Stimulated activated naive CD4-positive, alpha-beta T cell (primary cell): ENCODE measurements around the gene TBX18.

Source experiments
- DNase-seq, 6 experiments: peaks; one replicate each; lab custom pipeline; 2025; lab: John Stamatoyannopoulos, UW

Gene TBX18

DNA sequence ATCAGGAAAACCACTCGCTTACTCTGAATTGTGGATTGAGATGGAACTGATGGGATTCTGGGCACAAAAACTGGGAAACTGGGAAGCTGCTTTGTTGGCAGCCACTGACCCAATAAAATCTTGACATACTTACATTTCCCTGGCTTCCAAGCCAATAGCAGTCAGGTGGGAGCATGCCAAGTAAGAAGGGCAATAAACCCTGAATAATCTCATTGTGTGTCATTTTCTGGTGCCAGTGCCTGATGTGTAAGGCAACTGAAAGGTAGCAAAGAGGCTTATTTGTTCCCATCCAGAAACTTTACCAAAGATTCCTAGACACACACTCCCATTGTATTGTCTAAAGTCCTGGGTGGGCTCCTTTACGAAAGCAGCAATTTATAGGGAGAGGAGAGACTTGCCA is 93.2 kb downstream of the TBX18 start:
- DNase-seq, result no peak

DNA sequence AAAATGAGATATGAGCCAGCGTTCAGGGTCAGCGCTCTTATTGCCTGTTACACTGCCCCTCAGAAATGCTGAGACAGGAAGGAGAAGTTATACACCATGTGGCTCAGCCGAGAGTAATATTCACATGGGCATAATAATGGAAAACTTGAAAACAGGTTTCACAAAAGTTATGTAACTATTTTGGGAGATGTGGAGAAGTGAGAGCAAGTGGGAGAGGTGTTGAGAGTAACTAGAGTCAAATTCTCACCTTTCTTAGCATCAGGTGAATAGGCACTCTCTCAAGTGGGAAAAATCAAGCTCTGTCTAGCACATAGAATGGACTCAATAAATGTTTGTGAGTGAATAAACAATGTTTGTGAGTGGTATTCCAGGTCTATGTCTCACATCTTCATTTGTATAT is 94.5 kb downstream of the TBX18 start:
- no peak for DNase-seq

DNA sequence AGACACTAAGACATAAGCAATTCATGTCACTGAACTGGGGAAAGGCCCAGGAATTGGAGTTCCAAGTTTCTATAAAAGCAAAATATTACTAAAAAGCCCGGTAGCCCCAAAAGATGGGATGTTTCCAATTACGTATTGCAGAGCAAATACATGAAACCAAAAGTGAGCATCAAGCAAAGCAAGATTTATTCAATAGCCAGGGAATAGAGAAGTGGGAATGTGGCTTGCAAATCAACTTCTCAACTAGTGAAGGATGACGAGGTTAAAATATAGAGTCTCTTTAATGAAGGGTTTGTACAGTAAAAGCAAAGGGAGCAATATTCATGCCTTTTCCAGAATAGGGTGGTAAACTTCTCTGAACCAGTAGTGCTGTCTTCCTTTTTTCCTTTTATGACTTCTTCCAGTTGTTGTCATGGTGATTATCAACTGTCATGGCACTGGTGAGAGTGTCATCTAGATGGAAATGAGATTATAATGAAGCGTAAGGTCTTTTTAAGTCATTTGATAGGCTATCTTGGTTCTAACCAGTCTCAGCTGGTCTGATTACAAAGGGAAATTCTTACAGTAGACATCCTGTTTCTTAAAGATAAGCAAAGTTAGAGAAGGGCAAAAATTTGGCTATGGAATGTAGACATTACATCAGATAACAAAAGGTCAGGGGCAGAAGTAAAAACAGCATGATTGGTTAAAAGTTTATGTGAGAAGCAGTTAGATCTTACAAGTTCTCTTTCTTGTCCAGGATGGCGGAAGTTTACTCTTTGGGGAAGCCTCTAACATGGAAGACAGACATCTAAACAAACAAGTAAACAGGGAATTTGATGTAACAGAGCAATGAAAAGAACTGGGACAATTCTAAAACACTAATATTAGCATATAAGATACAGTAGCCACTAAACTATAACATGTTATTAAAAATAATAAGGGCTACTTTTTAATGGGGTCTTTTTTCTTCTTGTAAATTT is 96.9 kb downstream of the TBX18 start:
- DNase-seq, result no peak

DNA sequence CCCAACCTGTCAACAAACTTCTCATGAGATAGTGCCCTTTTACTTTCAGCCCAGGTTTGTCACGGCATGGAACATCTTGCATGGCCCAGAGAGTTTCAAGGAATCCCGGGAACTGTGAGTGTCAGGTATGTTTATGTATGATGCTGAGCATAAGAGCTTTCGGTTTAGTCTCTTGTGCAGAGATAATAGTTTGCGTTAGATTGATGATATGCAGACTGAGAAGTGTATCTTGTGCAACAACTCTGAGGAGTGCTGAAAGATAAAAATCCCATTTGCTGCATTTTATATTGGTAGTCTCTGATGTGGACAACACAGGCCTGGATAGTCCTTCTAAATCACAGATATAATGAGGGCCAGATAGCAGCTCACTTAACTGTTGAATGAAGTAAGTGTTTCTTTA is 99.0 kb downstream of the TBX18 start:
- DNase-seq, result no peak

DNA sequence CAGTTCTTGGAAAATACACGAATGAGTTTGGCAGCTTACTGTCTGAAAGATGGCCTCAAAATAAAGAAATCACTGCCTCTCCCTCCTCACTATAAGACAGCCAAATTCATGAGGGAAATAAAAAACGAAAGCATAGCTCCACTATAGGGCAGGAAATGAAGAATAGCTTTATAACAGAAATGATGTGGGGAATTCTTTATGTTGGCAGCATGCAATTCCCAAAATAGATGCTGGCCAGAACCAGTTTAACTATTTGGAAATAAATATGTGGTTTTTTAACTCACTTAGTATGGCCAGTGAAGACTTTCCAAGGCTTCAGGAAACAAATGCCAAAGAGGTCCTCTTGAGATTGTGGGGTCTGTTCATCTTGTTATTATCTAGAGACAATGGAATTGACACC is 100.5 kb downstream of the TBX18 start:
- no peak for DNase-seq

DNA sequence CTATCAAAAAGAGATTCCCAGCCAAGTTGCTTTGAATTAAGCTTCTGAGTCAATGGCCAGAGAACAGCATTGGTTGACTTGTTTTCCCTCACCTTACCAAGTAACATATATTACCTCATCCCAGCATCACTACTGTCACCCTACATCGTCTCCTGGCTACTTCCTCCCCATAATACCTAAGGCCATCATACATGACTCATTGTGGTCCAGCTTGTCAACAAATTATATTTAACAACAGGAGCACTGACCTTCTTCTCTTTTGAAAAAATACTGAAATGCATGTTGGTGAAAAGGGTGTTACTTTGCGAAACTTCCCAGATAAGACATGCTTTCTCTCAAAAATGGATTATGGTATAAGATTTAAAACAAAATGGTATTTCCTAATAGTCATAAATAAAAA is 106.9 kb downstream of the TBX18 start:
- DNase-seq, result no peak

DNA sequence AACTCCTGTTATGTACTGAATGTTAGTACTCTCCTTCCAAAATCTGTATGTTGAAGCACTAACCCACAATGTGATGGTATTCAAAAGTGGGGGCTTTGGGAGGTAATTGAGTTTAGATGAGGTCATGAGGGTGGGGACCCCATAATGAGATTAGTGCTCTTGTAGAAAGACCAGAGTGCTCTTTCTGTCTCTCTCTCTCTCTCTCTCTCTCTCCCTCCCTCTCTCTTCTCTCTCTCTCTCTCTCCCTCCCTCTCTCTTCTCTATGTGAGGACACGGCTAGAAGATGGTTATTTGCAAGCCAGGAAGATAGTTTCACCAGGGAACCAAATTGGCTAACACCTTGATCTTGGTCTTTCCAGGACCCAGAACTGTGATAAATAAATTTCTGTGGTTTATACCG is 107.4 kb downstream of the TBX18 start:
- DNase-seq, result no peak

DNA sequence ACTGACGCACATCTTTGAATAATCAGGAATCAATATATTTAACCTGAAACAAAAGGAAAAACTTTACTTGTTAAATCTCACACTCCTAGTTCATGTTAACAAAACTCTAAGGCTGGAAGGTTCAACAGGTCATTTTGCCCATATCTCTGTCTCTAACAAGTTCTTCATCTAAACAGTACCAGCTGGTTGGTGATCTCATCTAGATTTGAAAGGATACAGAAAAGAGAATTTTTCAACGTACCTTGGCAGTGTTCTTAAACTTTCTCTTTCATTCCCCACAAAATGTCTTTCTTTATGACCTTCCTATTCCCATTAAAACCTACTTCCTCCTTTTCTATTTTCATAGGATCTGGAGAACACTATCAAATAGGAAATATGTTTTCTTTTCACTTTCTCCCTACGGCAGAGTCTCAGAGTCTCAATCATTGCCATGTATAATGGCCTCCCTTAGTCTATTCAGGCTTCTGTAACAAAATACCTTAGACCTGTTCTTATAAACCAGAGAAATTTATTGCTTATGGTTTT is 111.3 kb downstream of the TBX18 start:
- no peak for DNase-seq

DNA sequence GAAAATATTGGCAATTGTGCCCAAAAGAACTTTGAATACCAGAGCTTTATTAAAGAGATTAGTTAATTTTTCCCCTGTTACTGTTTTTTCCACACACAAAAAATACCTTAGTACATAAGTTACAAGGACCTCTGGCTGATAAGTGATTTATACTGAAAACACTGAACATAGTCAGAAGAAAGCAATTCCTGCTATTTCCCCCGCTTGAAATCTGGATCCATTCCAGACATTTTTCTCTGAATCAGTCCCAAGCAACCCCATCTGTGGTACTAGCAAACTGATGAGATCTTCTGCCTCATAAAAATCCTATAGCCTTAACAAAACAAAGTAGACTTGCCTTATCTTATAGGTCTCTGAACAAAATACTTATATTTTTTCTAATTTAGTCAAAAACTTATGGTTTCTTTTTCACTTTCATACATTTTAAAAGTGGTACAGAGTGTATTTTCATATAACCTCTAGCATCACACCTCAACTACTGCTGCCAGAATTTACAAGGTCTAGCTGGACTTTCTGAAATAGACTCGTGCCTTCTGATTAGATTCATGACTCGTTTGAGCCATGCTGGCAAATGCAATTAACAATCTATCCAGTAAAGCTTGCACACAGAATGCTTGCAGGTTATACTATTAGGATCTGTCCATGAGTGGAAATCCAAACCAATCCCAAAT is 111.9 kb downstream of the TBX18 start:
- no peak for DNase-seq

DNA sequence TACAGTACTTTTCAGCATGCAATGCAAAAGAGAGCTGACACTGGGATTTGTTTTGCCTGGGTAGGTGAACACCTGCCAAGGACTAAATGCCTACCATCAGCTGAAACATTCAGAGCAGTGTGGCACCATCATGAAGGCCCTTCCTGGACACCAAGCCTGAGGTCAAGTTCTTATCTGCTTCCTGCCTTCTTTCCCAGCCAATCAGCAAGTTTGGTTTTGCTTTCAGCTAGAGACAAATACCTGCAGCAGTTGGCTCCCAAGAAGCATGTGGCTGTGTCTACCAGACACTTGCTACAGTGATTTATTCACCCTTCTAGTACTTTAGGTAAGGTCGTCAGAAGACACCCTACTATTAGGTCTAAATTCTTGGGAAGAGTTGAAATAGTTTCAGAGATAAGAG is 112.8 kb downstream of the TBX18 start:
- DNase-seq, result no peak

DNA sequence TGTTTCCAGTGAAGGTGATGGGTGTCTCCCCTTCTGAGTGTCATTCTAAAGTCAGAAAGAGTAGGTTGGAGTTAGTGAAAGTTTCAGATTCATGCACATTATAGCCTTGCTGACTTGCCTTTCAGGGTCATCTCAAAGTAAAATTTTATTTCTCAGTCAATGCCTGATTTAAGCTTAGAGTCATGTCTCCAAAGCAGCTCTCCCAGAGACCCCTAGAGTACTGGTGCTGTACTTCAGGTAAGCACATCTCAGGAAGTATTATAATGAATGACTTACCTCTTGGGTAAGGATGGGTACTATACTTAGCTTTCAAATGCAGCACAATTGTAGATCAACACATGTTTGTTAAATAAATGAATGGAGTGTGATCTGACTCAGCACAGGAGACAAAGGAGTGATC is 116.0 kb downstream of the TBX18 start:
- no peak for DNase-seq

DNA sequence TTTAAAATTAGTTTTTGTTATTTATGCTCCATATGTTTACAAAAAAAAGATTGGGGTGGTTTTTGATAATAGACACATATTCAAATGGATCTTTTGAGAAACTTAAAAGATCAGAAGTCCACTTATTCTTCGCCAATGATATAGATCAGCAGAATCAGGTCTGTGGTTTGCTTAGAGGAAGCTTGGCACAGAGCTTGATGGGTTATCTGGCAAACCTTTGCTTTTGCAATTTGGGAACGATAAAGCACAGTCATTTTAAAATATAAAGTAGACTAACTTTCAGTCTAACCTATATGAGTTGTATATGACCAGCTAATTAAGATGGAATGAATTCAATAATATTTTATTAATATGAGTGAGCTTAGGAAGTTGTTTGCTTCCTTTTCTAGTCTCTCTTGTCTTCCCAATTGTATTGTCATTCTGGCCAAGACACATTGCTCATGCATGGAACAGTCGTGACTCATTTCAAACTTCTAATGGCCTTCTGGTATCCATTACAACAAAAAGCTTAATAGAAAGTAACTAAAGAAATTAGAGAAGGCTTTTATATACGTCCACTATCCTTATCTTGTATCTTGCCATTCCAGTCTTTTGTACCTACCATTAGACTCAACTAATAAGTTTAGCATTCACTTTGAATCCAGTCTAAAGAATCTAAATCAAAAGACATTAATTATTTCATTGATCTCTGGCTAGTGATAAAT is 118.7 kb downstream of the TBX18 start:
- DNase-seq, result no peak

DNA sequence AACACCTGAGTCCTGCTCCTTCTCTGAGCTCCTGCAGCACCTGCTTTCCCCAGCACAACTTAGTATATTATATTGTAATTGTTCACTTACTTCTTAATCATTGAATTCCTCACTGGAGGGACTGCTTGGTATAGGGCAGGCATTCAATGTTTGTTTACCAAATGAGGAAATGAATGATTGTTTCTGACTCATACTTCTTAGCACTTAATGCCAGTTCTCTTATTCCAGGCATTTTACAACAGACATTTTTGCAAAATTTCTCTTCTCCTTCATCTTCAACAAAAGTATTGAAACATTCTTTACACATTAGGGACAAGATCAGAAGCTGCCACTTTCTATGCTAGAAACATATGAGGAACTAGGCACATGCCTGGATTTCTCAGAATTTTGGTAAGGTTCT is 119.4 kb downstream of the TBX18 start:
- no peak for DNase-seq

DNA sequence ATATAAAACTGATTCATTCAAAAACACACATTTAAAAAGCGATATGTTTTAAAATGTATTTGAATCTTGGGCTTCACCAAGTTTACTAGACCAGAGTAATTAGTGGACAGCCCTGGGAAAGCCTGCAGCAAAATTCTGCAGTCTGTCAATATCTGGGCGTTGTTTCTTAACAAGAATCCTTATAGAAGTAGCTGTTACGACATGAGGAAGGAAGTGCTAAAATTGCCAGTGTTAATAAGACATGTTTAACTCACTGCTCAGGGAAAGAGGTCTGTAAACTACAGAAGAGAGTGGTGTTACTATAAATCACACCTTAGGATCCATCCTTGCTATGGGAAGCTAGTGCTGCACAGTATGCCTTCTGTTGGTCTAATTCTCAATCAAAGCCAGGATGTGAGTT is 120.6 kb downstream of the TBX18 start:
- no peak for DNase-seq

DNA sequence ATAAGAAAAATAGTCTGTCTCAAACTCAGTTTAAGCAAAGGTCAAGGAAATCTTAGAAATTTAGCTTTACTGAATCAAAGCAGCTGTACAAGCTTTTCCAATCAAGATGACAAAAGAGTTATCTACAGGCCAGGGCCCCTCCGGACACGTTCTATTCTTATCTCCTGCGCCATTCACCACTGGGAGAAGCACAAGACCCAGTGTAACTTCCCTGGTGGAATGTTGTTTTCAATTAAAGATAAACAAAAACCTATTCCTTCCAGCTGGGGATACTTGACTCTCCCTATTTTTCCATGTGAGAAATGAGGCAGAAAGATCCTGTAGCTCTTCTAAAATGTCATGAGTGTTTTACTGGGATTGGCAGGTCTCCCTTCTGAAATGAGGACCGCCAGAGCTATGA is 123.3 kb downstream of the TBX18 start:
- no peak for DNase-seq

DNA sequence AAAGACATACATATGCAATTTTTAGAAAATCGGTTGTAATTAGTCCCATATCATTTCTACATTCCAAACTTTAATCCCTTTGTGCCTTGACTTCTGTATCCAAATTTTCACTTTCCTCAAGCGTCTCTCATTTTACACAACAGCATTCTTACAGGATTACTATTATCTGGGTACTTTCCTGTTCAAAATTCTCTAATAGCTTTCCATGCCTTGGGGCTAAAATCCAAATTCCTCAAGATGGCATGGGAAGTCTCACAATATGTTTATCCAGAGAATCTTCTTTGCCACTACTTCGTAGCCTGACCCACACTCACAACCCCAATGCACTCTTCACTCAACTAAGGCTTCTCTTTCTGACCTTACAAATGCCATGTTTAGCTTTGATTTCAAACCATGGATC is 125.0 kb downstream of the TBX18 start:
- DNase-seq, result no peak

DNA sequence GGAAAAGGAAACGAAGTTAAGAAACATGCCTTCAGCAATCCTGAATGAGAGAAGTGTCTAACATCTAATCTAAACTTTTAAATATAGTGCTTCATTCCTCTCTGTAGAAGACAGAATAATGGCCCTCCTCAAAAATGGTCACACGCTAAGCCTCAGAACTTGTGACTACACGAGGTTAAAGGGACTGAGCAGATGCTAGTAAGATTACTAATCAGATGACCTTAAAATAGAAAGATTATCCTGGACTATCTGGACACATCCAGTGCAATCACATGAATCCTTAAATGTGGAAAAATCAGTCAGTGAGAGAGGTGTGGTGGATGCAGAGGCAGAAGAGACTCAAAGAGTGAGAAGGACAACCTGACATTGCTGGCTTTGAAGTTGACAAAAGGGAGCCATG is 126.1 kb downstream of the TBX18 start:
- DNase-seq, result no peak
